Measurements from ENCODE around the gene UTP25.
"Not testable (repeated sequence)": the region's sequence is repeated elsewhere in the genome, so short reads cannot be mapped to it uniquely, and the experiment has no call there.

DNA sequence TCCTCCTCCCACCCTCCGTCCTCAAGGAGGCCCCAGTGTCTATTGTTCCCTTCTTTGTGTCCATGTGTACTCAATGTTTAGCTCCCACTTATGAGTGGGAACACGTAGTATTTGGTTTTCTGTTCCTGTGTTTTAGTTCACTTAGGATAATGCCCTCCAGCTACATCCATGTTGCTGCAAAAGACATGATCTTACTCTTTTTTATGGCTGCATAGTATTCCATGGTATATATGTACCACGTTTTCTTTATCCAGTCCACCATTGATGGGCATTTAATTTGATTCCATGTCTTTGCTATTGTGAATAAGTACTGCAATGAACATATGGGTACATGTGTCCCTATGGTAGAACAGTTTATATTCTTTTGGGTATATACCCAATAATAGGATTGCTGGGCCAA lies 34.1 kb upstream of the UTP25 start:
- not testable (repeated sequence) for TF ChIP-seq POLR2A, CTCF (IDR thresholded peaks at IDR 0.05)

All from testis (tissue), 2 donors.